NCI-H2171 treated with DMSO at 0.1 percent for 48 hours (cell line): ENCODE data around the gene SLC35F1.
"Not testable (repeated sequence)": the region's sequence is repeated elsewhere in the genome, so short reads cannot be mapped to it uniquely, and the experiment has no call there.

Source experiments
- DNase-seq: peaks from one replicate; lab custom pipeline; 2025; lab: John Stamatoyannopoulos, UW

The SLC35F1 gene

DNA sequence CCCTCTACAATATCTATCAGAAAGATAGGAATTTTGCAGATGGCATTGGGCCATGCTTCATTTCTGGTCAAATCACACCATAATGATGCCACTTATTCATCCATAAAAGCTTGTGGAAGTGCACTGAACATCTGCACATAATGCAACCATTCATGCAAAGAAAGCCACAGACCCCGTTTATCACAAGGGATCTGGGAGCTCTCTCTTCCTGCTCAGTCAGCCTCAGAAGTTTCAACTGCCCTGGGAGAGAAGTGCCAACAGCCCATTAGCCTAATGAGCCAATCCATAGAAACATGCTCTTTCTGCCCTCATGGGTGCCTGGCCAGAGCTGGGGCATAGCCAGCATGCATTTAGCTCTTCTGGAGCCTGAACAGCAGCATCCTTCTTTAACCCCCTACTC lies 85.8 kb downstream of the SLC35F1 start:
- peak; percentile 2 for DNase-seq

DNA sequence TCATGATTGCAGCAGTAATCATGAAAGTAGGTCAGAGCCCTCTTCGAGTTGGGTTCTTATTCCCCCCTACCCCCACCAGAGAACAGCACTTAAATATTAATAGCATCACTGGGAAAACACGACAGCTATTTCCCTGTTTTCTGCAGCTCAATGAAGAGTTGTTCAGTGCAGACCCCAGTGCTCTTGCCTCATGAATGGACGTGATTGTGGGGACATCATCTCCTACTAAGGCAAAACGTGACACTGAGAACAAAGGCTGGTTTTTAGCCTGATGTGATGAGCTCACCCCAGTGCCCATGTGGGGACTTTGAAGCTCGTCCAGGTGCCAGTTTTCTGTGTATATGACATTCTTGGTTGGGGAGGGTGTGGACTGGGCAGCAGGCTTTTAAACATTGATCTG lies 105.9 kb downstream of the SLC35F1 start:
- no peak for DNase-seq

- DNase-seq: no peak
Measured at GRCh38 chr6:118016532-118016931, 109.5 kb downstream of the SLC35F1 start.

- no peak for DNase-seq
Measured at GRCh38 chr6:118017301-118017848, 110.3 kb downstream of the SLC35F1 start.

GRCh38 chr6:118023771-118024170 lies 116.7 kb downstream of the SLC35F1 start:
- no peak for DNase-seq

DNA sequence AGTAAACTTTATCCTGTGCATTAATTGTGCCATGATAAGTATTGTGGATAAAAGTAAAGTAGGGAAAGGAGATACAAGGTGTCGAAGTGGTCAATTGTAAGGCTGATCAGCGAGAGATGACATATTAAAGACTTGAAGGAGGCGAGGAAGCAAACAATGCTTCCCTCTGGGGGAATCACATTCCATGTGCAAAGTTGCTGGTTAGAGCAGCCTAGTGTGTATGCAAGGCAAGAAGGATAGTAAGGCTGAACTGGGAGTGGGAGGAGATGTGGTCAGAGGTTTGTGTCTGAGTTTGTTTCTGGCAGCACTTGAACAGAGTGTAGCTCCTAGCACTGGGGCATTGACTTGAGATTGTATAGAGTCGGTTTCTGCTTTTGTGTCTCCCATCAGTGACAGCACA lies 122.9 kb downstream of the SLC35F1 start:
- no peak for DNase-seq

- not testable (repeated sequence) for DNase-seq
Measured at GRCh38 chr6:118037479-118037878, 130.4 kb downstream of the SLC35F1 start.

DNA sequence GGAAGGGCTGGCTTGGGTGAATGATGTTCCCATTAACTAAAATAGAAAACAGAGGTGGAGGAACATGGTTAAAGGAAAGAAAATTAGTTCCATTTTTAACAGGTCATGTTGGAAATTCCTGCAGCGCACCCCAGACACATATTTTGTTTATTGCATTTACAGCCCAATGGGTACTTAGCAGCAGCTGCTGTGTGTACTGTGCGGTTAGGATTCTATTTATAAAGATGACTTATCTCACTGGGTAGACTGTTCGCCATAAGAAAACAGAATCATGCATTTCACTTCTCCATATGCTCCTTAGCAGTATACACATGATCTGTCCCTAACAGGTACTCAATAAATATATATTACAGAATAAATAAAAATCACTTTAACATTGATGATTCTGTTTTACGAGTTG lies 135.8 kb downstream of the SLC35F1 start:
- DNase-seq: no peak

- DNase-seq: no peak
Measured at GRCh38 chr6:118044275-118044674, 137.2 kb downstream of the SLC35F1 start.

DNA sequence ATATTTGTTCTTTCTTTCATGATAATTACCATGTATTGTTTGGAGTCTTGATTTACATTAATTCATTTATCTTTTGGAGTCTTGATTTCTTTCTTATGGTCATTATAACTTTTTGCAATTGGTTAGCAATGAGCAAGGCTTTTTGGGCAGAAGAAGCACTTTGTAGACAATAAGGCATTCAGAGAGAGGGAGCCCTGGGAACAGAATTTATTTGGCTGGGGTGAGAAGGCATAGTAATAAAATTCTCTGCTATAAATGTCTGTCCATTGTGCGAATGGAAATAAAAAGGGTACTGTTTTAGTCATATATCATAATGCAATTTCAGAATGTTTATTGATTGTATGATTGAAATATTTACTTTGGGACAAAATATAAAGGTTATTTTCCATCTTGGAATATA lies 147.0 kb downstream of the SLC35F1 start:
- DNase-seq: no peak

GRCh38 chr6:118061666-118062065 lies 154.6 kb downstream of the SLC35F1 start:
- no peak for DNase-seq

DNA sequence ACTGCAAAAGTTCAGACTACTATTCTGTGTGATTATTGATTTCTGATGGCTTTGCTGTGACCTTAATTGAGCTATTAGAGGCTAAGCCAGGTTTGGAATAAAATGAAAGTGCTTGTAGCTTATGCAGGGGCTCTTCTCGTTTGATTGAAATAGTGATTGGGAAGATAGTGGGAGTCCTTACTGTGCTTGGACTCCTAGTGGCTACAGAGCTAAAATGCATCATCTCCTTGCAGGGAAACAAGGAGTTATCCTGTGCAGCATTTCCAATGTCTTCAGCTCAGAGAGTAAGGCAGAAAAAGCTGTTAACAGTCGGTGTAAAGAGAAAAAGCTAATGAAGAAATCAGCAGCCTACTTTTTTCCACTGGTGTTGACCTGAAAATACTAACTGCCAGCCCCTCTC lies 173.5 kb downstream of the SLC35F1 start:
- no peak for DNase-seq

DNA sequence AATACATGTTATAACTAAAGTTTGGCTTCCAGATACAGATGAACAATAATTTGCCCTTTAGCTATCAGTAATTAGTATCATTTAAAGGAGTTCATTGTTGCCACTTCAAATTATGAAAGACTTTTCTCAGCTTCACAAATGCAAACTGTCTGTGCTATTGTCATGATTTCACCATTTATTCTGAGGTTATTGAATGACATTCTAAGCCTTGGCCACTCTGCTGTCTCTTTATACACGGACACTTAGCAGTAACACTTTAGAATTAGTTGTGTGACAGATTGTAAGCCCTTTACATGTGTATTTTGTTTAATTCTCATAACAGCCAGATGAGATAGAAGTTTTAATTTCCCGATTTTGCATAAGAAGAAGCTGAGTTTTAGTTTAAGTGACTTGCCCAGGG lies 176.6 kb downstream of the SLC35F1 start:
- DNase-seq: no peak

DNA sequence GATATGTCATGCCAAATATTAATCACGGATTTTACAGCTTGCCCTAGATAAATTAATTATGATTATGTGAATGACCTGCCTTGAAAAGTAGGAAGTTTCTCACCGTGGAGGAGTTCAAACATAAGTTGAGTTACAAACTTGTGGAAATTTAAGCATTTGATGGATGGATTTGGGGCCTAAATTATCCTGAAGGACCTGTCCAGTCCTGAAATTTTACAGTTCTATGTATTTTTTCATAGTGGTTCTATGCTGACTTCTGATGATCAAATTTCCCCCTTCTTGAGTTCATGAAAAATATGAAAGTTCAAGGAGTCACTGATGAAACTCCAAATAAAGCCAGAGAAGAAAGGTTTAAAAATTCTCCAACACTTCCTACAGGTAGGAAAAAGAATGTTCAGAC lies 178.6 kb downstream of the SLC35F1 start:
- DNase-seq: no peak

GRCh38 chr6:118086159-118086558 lies 179.1 kb downstream of the SLC35F1 start:
- no peak for DNase-seq

GRCh38 chr6:118092086-118092485 lies 185.0 kb downstream of the SLC35F1 start:
- no peak for DNase-seq

GRCh38 chr6:118097576-118097975 lies 190.5 kb downstream of the SLC35F1 start:
- DNase-seq: no peak

DNA sequence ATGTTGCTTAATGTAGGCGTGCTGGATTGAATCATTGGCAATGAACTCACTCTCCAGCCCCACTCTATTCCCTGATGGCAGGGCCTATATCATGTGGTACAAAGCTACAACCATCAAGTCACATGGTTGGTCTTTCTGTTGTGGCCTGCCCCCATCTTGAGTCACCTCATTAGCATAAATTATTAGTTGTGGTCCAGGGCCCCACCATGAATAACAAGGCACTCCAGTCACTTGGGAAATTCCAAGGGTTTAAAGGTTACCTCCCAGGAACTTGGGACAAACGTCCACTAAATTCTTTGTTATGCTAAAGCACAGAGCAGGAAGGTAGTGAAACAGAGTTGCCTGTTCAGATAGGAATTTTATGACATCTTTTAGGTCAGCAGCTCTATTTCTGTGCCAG lies 193.7 kb downstream of the SLC35F1 start:
- no peak for DNase-seq

DNA sequence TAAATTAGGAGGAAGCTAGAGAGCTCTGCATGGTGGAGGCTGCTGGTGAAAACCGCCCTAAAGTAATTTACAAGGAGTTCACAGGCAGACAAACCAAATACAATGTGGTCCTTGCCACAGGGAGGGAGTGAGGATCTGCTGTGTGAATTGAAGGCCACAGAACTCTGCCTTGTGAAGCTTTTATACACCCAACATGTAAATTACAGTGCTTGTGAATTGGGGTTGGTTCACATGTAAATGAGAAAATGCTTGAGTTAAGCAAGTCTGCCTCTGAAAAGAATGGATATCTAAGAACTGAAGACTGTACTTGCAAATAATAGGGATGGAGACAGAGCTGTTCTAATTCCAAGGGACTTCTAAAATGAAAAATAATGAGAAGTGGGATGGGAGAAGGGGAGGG lies 194.2 kb downstream of the SLC35F1 start:
- no peak for DNase-seq

- DNase-seq: no peak
Measured at GRCh38 chr6:118101831-118102345, 194.8 kb downstream of the SLC35F1 start.

GRCh38 chr6:118102401-118102800 lies 195.3 kb downstream of the SLC35F1 start:
- DNase-seq: no peak

DNA sequence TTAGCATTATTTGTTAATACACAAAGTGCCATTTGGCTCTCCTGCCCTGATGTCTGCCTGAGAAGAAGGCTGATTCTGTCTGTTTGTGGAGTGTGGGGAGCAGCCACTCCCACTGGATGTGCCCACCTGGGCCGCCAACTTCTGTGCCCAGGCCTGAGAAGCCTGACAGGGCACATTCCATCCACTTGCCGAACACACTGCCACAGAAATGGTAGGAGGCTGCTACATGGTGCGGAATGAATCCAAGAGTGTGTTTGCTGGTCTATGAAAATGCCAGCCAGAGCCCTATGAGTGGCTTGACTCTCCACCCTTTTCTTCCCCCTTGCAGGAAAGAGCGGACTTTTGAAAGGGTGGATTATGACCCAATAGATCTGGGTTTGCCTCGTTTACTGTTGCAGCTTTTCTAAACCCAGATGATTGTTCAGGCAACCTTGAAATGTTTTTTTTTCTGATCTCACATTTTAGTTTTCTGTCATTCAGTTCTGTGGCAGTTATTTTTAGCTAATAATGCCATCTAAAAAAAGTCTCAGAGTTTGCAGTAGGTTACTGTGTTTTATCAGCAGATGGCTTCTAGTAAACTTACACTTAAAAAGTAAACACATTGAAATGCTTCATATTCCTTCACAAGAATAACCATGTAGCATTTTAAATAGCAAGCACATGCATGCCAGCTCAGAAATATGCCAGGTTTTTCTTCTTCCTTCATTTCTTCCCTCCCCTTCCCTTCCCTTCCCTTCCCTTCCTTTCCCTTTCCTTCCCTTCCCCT lies 196.5 kb downstream of the SLC35F1 start:
- no peak for DNase-seq

DNA sequence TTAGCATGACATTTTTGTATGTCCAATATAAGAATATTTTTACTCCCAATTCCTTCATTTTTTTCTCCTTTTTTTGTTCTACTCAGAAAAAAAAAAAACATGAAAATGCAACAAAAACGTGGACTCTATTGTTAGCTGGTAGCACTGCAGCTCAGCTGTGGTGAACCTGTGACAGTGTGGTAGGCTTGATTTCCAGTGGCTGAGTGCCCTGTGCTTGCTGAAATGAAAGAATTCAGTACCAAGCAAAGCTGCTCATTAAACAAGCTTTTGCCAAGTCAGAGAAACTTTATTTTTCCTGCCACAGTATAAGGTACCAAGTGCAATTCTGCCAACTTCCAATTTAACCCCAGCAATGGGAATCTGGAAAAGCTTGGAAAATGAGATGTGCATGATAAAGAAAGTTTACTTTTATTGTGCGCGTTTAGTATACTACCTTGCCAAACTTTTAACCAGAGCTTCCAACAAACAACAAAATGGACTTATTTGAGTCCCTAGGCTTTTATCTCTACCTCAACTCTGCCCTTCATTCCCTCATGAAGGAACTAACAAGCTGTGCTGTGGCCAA lies 215.2 kb downstream of the SLC35F1 start:
- DNase-seq: no peak
